DOHH2 (cell line): ENCODE results near the gene DIDO1.

ENCODE experiments used
- H3F3A ChIP-seq: fragments of 200-600 bp; sonication (generic), shearing (Covaris generic); 2 replicates; pipeline ENCODE4 v1.6.0; 2016; ENCODE audit warnings: antibody characterized with exemption, mild to moderate bottlenecking; ENCODE audit not compliant: control insufficient read depth, insufficient read depth
- H3K27ac ChIP-seq: fragments of 200-600 bp; sonication (generic); 2 replicates; pipeline ENCODE4 v1.5.1; 2014; ENCODE audit warnings: low read depth, mild to moderate bottlenecking, low read length, moderate library complexity
- H3K27me3 ChIP-seq: fragments of 200-600 bp; sonication (generic); 2 replicates; pipeline ENCODE4 v1.6.1; 2014; ENCODE audit warnings: mild to moderate bottlenecking, low read length, mixed read lengths; ENCODE audit not compliant: control insufficient read depth
- H3K36me3 ChIP-seq: fragments of 200-600 bp; sonication (generic); 2 replicates; pipeline ENCODE4 v1.6.1; 2014; ENCODE audit warnings: mild to moderate bottlenecking, low read length, moderate library complexity, mixed read lengths; ENCODE audit not compliant: control insufficient read depth
- H3K4me1 ChIP-seq: fragments of 200-600 bp; sonication (generic); 2 replicates; pipeline ENCODE4 v1.6.1; 2014; ENCODE audit warnings: mild to moderate bottlenecking, low read length, mixed read lengths; ENCODE audit not compliant: control insufficient read depth
- H3K4me2 ChIP-seq: fragments of 200-600 bp; sonication (generic); 2 replicates; pipeline ENCODE4 v1.6.0; 2014; ENCODE audit warnings: mild to moderate bottlenecking, low read length, moderate library complexity
- H3K4me3 ChIP-seq: fragments of 200-600 bp; sonication (generic); 2 replicates; pipeline ENCODE4 v1.5.1; 2014; ENCODE audit warnings: mild to moderate bottlenecking, low read length, mixed read lengths
- H3K79me2 ChIP-seq: fragments of 200-600 bp; sonication (generic); 2 replicates; pipeline ENCODE4 v1.6.1; 2014; ENCODE audit warnings: mild to moderate bottlenecking, low read length, mixed read lengths; ENCODE audit not compliant: control insufficient read depth
- H3K9me2 ChIP-seq: fragments of 200-600 bp; sonication (generic); replicated peaks from 2 replicates; pipeline ENCODE4 v1.6.1; 2014; ENCODE audit warnings: mild to moderate bottlenecking, low read length, mixed read lengths; ENCODE audit not compliant: control insufficient read depth
- H3K9me3 ChIP-seq: fragments of 200-600 bp; sonication (generic); 2 replicates; pipeline ENCODE4 v1.6.1; 2014; ENCODE audit warnings: antibody characterized with exemption, low read length, mixed read lengths; ENCODE audit not compliant: control insufficient read depth, insufficient read depth
- H4K20me1 ChIP-seq: fragments of 200-600 bp; sonication (generic); 2 replicates; pipeline ENCODE4 v1.6.0; 2014; ENCODE audit warnings: low read depth, mild to moderate bottlenecking, antibody characterized with exemption, low read length, moderate library complexity; ENCODE audit not compliant: control insufficient read depth, insufficient read depth
- EZH2phosphoT487 ChIP-seq: fragments of 200-600 bp; sonication (generic); IDR thresholded peaks from 2 replicates; pipeline ENCODE4 v1.6.1; 2017; ENCODE audit warnings: borderline replicate concordance, mild to moderate bottlenecking, antibody characterized with exemption, low read length, moderate library complexity, mixed read lengths
- TF ChIP-seq, protein P1 (sequence below): fragments of 200-600 bp; sonication (generic); IDR thresholded peaks from one replicate; pipeline ENCODE4 v1.5.1; 2014; ENCODE audit warnings: antibody characterized with exemption, mild to moderate bottlenecking, low read depth, low read length; ENCODE audit not compliant: poor library complexity, severe bottlenecking

Gene DIDO1

GRCh38 chr20:62829231-62830230, 96.8 kb downstream of the DIDO1 start:
- Histone ChIP-seq H3K4me3 (no peak overlapping the region), H3K4me1 (peaks cover 32% of the 10 kb centered on the region), H3K4me2 (no peak overlapping the region), H3K79me2 (no peaks in the 10 kb centered on the region), H3K9me2 (no peaks in the 10 kb centered on the region), H3K36me3 (no peaks in the 10 kb centered on the region), H3F3A (no peaks in the 10 kb centered on the region), H4K20me1 (no peaks in the 10 kb centered on the region), H3K9me3 (no peaks in the 10 kb centered on the region), H3K27me3 (peaks cover 5% of the 10 kb centered on the region; the same call in 1 of the 2 replicates), H3K27ac (no peak overlapping the region)
- TF ChIP-seq, protein P1, sequence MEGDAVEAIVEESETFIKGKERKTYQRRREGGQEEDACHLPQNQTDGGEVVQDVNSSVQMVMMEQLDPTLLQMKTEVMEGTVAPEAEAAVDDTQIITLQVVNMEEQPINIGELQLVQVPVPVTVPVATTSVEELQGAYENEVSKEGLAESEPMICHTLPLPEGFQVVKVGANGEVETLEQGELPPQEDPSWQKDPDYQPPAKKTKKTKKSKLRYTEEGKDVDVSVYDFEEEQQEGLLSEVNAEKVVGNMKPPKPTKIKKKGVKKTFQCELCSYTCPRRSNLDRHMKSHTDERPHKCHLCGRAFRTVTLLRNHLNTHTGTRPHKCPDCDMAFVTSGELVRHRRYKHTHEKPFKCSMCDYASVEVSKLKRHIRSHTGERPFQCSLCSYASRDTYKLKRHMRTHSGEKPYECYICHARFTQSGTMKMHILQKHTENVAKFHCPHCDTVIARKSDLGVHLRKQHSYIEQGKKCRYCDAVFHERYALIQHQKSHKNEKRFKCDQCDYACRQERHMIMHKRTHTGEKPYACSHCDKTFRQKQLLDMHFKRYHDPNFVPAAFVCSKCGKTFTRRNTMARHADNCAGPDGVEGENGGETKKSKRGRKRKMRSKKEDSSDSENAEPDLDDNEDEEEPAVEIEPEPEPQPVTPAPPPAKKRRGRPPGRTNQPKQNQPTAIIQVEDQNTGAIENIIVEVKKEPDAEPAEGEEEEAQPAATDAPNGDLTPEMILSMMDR = no peak
- no peak for TF ChIP-seq EZH2phosphoT487

DNA sequence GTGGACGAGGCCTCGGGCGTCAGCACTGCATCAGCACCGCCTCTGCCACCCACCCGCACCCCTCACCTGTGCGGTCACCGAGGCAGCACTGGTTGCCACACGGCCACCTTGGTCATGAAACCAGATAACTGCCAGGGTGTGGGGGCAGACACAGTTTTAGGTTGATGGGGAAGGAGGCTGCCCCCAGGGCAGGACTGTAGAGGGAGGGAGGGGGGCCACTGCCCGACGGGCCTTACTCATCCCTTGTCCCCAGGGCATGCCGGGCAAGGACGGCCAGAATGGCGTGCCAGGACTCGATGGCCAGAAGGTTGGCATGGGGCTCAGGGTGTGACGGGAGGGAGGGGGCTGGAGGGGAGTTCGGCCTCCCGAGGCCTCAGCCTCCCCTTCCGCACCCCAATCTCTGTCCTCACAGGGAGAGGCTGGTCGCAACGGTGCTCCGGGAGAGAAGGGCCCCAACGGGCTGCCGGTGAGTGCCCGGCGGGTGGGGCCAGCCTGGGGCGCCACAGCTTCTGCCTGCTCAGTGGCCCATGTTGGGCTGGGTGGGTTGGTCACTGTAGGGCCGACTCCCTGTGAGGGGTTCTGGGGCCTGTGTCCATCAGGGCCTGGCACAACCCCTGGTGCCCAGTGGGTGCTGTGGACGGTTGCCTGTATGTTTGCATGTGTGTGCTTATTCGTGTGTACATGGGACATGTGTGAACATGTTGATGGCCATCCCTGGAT, 97.6 kb downstream of the DIDO1 start:
- Histone ChIP-seq H3K9me2 (no peaks in the 10 kb centered on the region), H3K27ac (no peak overlapping the region), H3K4me1 (peaks cover 35% of the 10 kb centered on the region), H3K79me2 (no peaks in the 10 kb centered on the region), H3K27me3 (peaks cover 5% of the 10 kb centered on the region; the same call in 1 of the 2 replicates), H3K9me3 (no peaks in the 10 kb centered on the region), H3K36me3 (no peaks in the 10 kb centered on the region), H4K20me1 (no peaks in the 10 kb centered on the region), H3K4me2 (no peak overlapping the region), H3K4me3 (no peak overlapping the region), H3F3A (no peaks in the 10 kb centered on the region)
- TF ChIP-seq, protein P1 = no peak
- TF ChIP-seq EZH2phosphoT487 = no peak

DNA sequence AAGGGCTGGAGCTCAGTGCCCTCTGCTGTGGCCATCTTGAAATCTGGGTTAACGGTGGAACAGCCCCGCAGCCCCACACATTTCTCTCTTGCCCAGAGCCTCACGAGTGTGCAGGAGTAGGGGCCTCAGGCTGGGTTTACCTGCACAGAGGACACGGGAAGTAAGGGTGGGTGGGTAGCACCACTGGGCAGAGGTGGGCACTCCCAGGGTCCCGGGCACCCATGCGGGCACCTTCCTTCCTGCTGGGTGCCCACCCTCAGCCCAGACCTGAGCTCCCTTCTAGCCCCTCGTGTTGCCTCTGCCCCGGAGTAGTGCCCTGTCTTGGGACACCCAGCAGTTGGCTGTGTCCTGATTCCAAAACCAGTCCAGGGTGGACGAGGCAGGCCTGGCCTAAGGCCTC, 98.3 kb downstream of the DIDO1 start:
- no peak overlapping the region for H3K27ac ChIP-seq
- no peaks in the 10 kb centered on the region for H3K9me2 ChIP-seq
- no peak overlapping the region for H3K4me2 ChIP-seq
- no peak overlapping the region for H3K4me3 ChIP-seq
- peaks cover 33% of the 10 kb centered on the region for H3K4me1 ChIP-seq
- H3K27me3 ChIP-seq = peaks cover 5% of the 10 kb centered on the region; the same call in 1 of the 2 replicates
- no peaks in the 10 kb centered on the region for H3K36me3 ChIP-seq
- no peaks in the 10 kb centered on the region for H4K20me1 ChIP-seq
- no peaks in the 10 kb centered on the region for H3K79me2 ChIP-seq
- H3K9me3 ChIP-seq = no peaks in the 10 kb centered on the region
- peaks cover 1% of the 10 kb centered on the region; the same call in 1 of the 2 replicates for H3F3A ChIP-seq
- no peak for TF ChIP-seq EZH2phosphoT487
- TF ChIP-seq, protein P1 = no peak
